Retina (tissue), 1 donor: Measurements from ENCODE around the gene KLHDC8A.
A peak's percentile ranks its signal among the peaks of the same experiment; 100 is the strongest.
"Not testable (repeated sequence)": the region's sequence is repeated elsewhere in the genome, so short reads cannot be mapped to it uniquely, and the experiment has no call there.

ENCODE experiments used
- DNase-seq: peaks from one replicate; pipeline ENCODE4 v3.0.0-alpha.2; 2016

The KLHDC8A gene

GRCh38 chr1:205317311-205317917, 39.3 kb downstream of the KLHDC8A start:
- DNase-seq, result peak; percentile 75

GRCh38 chr1:205316161-205316566, 40.6 kb downstream of the KLHDC8A start:
- DNase-seq, result no peak

GRCh38 chr1:205315008-205315618, 41.6 kb downstream of the KLHDC8A start:
- peak; percentile 55 for DNase-seq

GRCh38 chr1:205313563-205314308, 43.0 kb downstream of the KLHDC8A start:
- peak; percentile 92 for DNase-seq

GRCh38 chr1:205312866-205313562, 43.7 kb downstream of the KLHDC8A start:
- DNase-seq, result no peak

GRCh38 chr1:205310976-205311704, 45.6 kb downstream of the KLHDC8A start:
- DNase-seq, result no peak

GRCh38 chr1:205309741-205310140, 47.0 kb downstream of the KLHDC8A start:
- DNase-seq, result no peak

- DNase-seq, result no peak
These were observed 49.7 kb downstream of the KLHDC8A start for GRCh38 chr1:205306929-205307566.

- DNase-seq, result no peak
These were observed 52.0 kb downstream of the KLHDC8A start for GRCh38 chr1:205304695-205305070.

GRCh38 chr1:205304046-205304694, 52.6 kb downstream of the KLHDC8A start:
- no peak for DNase-seq

- no peak for DNase-seq
These were observed 53.4 kb downstream of the KLHDC8A start for GRCh38 chr1:205303247-205303888.

GRCh38 chr1:205301842-205302588, 54.7 kb downstream of the KLHDC8A start:
- no peak for DNase-seq

- DNase-seq, result peak; percentile 87
These were observed 55.4 kb downstream of the KLHDC8A start for GRCh38 chr1:205301205-205301821.

GRCh38 chr1:205300149-205300548, 56.6 kb downstream of the KLHDC8A start:
- DNase-seq, result no peak

GRCh38 chr1:205298191-205298994, 58.3 kb downstream of the KLHDC8A start:
- peak; percentile 79 for DNase-seq

- not testable (repeated sequence) for DNase-seq
These were observed 59.1 kb downstream of the KLHDC8A start for GRCh38 chr1:205297546-205298177.

GRCh38 chr1:205296154-205296553, 60.6 kb downstream of the KLHDC8A start:
- DNase-seq, result no peak

GRCh38 chr1:205294934-205295333, 61.8 kb downstream of the KLHDC8A start:
- no peak for DNase-seq
